Ovary (tissue), 9 donors: Measurements from ENCODE around the gene FGF19. TPM values are rescaled to one million over a fixed set of nuclear protein-coding genes. Genes with fewer than 3 reads are reported as not detected.

Source experiments
- DNase-seq, 5 donors: peaks; one replicate each; pipeline ENCODE4 v3.0.0-alpha.2; 2019 to 2020
- H3K27ac ChIP-seq, 2 donors: fragments of 200-600 bp; one replicate each; pipeline versions ENCODE4 v1.5.1 to v1.8.0; 2019 to 2022
- H3K27me3 ChIP-seq: fragments of 200-600 bp; one replicate; pipeline ENCODE4 v1.8.0; 2022
- H3K36me3 ChIP-seq: fragments of 200-600 bp; sonication (generic); one replicate; pipeline ENCODE4 v1.5.1; 2019
- H3K4me1 ChIP-seq: one replicate; pipeline ENCODE4 v1.8.1; 2013; ENCODE audit warnings: mild to moderate bottlenecking, moderate library complexity; ENCODE audit not compliant: insufficient read depth
- H3K4me3 ChIP-seq: fragments of 200-600 bp; sonication (generic); one replicate; pipeline ENCODE4 v1.5.1; 2017
- H3K9me3 ChIP-seq, 2 donors: fragments of 200-600 bp in 1 of 2; sonication (generic) in 1 of 2; one replicate each; pipeline versions ENCODE4 v1.5.1 to v1.8.1; 2013 to 2019; ENCODE audit warnings: mild to moderate bottlenecking in 1 of 2, moderate library complexity in 1 of 2
- EP300 ChIP-seq: sonication (generic); formaldehyde crosslinking; IDR thresholded peaks from one replicate; pipeline ENCODE4 v1.6.1; 2017; ENCODE audit warnings: antibody characterized with exemption
- POLR2A ChIP-seq: fragments of 450-650 bp; IDR thresholded peaks from one replicate; pipeline ENCODE4 v1.6.1; 2017; ENCODE audit warnings: antibody characterized with exemption, mild to moderate bottlenecking, moderate library complexity
- WGBS, 3 donors: extraction: QIAGEN DNeasy Blood & Tissue Kit in 1 of 3; methylation state at CpG; one replicate each; pipeline versions ENCODE4 v1.1.5 to v1.1.7; 2013 to 2017; 5-methylcytosine and 5-hydroxymethylcytosine counted together
- intact Hi-C, 4 donors: fragments of 100-400 bp; cut with DNase I; formaldehyde crosslinking; loops; one replicate each; pipeline versions ENCODE4 v1.11.0 to v1.15.1; 2022 to 2023
- polyA plus RNA-seq, 2 donors: library from polyadenylated mRNA; stranded (reverse); fragments of 200-250 nt in 1 of 2; fragments of 350-450 nt in 1 of 2; fragmentation: Illumina TruSeq in 1 of 2; extraction: RNeasy Lipid Tissue Mini Kit (QIAGEN cat#74804) in 1 of 2; gene quantifications; one replicate each; pipeline ENCODE4 v1.2.3, GENCODE V29; 2013 to 2014
- total RNA-seq, 7 donors: library from RNA; depleted of rRNA in 2 of 7; stranded (reverse); fragments of >200 nt in 2 of 7; fragmentation: NEBNext Ultra II Directional in 3 of 7; extraction: Animal tissue kit (Norgen Biotek cat#: 25700) in 3 of 7; gene quantifications; one replicate each; pipeline versions ENCODE4 v1.1.0 to v1.2.4, GENCODE V29; 2016 to 2023
- TF ChIP-seq, protein P1 (sequence below), 3 donors: fragments of 450-650 bp in 2 of 3; fragments of 200-600 bp in 1 of 3; IDR thresholded peaks; one replicate each; pipeline versions ENCODE4 v1.5.1 to v1.8.0; 2016 to 2022; ENCODE audit warnings: antibody characterized with exemption in 3 of 3, mild to moderate bottlenecking in 1 of 3
- donor health status: DM: no; HTN: no; CAD: no; lungs with moderate emphysema.
- donor health status: DM: no; HTN: no; CAD: no.
- donor health status: Bipolar disorder and iron deficiency.
- donor health status: DM: yes; HTN: yes; CAD: no.
- donor health status: DM: no; HTN: no; CAD: no.
- donor health status: DM: yes; HTN: yes; CAD: no.

FGF19 gene
- total and polyA plus RNA-seq, 9 donors, result 0.31 TPM; not detected in 8

DNA sequence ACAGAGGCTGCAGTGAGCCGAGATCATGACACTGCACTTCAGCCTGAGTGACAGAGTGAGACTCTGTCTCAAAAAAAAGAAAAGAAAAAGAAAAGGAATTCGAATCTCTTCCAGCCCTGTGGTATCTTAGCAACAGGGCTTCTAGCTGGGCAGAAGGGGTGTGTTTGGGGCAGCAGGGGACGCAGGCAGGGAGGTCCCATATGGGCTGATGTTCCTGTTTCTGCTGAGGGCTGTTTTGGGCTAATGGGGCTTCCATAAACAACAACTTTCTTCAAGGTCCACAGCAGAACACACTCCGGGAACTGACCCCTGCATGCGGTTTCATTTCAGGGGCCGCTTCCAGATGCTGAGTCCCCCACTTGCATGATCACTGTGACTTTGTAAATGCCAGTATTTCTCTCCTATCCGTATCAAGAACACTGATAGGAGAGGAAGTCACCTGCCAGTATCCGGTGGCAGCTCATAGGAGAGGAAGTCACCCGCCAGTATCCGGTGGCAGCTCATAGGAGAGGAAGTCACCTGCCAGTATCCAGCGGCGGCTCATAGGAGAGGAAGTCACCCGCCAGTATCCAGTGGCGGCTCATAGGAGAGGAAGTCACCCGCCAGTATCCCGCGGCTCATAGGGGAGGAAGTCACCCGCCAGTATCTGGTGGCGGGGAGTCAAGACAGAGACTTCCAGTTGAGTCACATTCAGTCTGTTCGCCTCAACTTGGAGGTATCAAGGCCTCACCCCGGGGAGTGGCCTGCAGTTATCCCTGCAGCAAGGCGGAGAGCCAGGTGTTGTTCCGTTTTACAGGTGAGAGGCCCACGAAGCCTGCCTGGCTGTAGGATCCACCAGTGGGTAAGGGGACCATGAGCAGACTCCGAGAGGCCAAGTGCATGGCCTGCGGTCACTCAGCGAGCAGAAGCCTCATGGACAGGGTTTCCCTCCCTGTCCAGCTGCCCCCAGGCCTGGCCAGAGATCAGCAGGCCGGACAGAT lies 8.3 kb upstream of the FGF19 start:
- DNase-seq, result no peak
- WGBS, 3 donors, result 74 to 79% (median 74%) methylated on average over 28 of the region's 28 CpGs
- no peaks in the 10 kb centered on the region for H3K4me1 ChIP-seq
- H3K36me3 ChIP-seq, result no peaks in the 10 kb centered on the region
- H3K27ac ChIP-seq, result no peak overlapping the region
- no peaks in the 10 kb centered on the region for H3K9me3 ChIP-seq
- intact Hi-C loops, result no loop called here
- no peak for TF ChIP-seq POLR2A
- TF ChIP-seq, protein P1, sequence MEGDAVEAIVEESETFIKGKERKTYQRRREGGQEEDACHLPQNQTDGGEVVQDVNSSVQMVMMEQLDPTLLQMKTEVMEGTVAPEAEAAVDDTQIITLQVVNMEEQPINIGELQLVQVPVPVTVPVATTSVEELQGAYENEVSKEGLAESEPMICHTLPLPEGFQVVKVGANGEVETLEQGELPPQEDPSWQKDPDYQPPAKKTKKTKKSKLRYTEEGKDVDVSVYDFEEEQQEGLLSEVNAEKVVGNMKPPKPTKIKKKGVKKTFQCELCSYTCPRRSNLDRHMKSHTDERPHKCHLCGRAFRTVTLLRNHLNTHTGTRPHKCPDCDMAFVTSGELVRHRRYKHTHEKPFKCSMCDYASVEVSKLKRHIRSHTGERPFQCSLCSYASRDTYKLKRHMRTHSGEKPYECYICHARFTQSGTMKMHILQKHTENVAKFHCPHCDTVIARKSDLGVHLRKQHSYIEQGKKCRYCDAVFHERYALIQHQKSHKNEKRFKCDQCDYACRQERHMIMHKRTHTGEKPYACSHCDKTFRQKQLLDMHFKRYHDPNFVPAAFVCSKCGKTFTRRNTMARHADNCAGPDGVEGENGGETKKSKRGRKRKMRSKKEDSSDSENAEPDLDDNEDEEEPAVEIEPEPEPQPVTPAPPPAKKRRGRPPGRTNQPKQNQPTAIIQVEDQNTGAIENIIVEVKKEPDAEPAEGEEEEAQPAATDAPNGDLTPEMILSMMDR (IDR thresholded peaks at IDR 0.05), result no peak
- no peaks in the 10 kb centered on the region for H3K27me3 ChIP-seq
- H3K4me3 ChIP-seq, result no peak overlapping the region

DNA sequence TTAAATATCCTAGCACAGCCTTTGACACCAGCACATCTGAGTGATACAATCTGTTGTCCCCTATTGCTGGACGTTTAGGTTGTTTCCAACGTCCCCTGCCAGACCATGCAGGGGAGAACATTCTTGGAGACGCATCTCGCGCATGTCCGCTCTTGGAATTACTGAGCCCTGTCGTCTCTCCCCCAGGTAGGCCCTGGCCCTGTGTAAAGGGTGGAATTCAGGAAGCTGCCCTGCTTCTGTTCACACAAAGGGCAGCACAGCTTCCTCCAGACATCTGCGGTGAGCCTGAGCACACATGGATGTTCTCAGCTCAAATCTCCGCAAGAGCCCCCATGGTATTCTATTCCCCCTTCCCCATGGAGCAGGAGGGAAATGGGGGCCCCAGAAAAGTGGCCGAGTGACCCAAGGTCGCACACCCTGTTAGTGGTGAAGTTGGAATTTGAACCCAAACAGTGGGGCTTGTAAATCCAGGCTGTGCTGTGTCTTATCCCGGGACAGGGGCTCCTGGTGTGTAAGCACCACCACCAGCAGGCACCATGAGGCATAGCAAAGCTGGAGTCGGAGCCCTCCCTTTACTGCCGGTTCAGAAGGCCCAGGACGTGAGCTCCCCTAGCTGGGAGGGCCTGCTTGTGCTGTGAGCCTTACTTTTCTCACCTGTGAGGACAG lies 5.0 kb upstream of the FGF19 start:
- H3K9me3 ChIP-seq, result no peaks in the 10 kb centered on the region
- no peak overlapping the region for H3K4me3 ChIP-seq
- intact Hi-C loops, result loop anchor here in 2 of 4 donors (10.0 kb wide), 1 partner anchor 176 kb away; no protein-coding TSS in a partner anchor
- WGBS, 3 donors, result 47 to 52% (median 49%) methylated on average over 15 of the region's 15 CpGs
- DNase-seq, result no peak
- H3K27me3 ChIP-seq, result no peaks in the 10 kb centered on the region
- TF ChIP-seq EP300 (no peak), POLR2A (no peak)
- TF ChIP-seq, protein P1 (IDR thresholded peaks at IDR 0.05), result no peak
- H3K4me1 ChIP-seq, result no peaks in the 10 kb centered on the region
- no peak overlapping the region for H3K27ac ChIP-seq
- H3K36me3 ChIP-seq, result no peaks in the 10 kb centered on the region

DNA sequence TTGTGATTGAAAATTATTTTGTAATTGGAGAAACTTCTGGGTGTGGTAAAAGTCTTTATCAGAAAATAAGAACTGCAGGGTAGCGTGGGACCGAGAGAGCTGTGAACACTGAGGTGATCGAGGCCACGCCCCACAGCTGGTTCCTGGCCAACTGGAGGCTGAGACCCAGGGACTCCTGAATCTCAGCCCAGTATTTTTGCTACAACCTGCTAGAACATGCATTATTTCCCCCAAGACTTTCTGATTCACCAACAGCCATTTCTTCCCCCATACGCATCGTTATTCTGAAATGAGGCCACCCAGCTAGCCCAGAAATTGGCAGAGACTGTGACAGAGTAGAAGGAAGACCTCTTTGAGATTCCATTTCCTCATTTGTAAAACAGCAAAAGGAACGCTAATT lies 3.4 kb upstream of the FGF19 start:
- Histone ChIP-seq H3K27me3 (no peaks in the 10 kb centered on the region), H3K4me1 (no peaks in the 10 kb centered on the region)

More for the DNA sequence above, 3.4 kb upstream of the FGF19 start:
- Histone ChIP-seq H3K36me3 (no peaks in the 10 kb centered on the region), H3K4me3 (no peak overlapping the region), H3K27ac (no peak overlapping the region), H3K9me3 (no peaks in the 10 kb centered on the region)
- intact Hi-C loops, result loop anchor here in 2 of 4 donors (10.0 kb wide), 1 partner anchor 178 kb away; no protein-coding TSS in a partner anchor
- TF ChIP-seq POLR2A (no peak), EP300 (no peak)
- TF ChIP-seq, protein P1 (IDR thresholded peaks at IDR 0.05), result no peak
- DNase-seq, result no peak
- whole genome bisulfite sequencing, 3 donors, result 18 to 28% (median 27%) methylated on average over 7 of the region's 7 CpGs
